ELF-1 (cell line): Measurements from ENCODE around the gene B9D1.

Source experiments
- DNase-seq: peaks from one replicate; pipeline ENCODE4 v3.0.0-alpha.2; 2016; ENCODE audit warnings: low read depth, low spot score

Gene B9D1

DNA sequence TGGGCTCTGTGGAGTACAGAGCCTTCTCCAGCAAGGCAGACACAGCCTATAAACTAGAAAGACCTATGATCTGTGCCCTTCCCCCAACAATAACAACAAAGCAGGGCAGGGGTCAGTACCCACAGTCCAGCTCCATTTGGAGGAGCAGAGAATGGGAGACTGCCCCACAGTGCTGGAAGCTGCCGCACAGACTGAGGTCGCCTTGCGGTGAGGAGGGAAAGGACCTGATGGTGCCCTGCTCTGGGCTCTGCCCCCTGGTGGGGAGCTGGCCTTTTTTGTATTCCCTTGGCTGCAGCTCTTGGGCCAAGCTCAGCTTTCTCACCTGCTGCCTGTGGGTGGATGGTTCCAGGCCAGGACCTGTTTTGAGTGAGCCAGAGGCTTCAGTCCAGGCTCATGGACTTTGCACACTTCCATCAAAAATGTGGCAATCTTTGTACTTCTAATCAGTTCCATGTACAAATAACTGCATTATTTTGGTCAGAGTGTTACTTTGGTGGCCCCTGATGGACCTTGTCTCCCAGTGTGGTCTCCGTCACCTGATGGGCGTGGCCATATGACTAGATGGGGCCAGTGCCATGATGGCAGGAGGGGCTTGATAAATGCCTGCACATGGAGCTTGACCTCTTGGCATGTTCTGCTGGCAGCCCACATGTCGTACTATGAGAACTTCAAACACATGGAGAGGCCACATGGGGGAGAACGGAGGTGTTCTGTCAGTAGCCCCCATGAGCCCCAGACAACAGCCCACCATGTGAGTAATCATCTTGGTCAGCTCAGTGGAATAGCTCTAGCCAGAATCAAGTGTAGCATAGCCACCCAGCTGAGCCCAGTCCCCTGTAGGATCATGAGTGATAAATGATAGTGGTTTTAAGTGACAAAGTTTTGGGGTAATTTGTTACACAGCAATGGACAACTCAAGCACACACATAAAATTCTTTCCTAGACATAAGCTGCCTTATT is 24.2 kb downstream of the B9D1 start:
- peak; percentile 86 for DNase-seq

DNA sequence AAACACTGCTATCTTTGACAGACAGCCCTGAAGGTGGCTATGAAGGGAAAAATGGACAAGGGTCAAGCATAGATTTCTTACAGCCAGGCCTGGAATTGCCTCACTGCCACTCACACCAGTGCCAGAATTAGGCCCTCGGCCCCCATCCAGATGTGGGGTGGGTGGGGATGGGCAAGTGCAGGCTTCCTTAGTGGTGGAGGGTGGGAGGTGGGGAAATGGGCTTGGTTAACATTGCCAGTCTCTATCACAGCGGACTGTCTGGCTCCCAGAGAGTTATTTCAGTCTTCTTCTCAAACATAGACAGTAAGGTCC is 24.9 kb downstream of the B9D1 start:
- DNase-seq = no peak

DNA sequence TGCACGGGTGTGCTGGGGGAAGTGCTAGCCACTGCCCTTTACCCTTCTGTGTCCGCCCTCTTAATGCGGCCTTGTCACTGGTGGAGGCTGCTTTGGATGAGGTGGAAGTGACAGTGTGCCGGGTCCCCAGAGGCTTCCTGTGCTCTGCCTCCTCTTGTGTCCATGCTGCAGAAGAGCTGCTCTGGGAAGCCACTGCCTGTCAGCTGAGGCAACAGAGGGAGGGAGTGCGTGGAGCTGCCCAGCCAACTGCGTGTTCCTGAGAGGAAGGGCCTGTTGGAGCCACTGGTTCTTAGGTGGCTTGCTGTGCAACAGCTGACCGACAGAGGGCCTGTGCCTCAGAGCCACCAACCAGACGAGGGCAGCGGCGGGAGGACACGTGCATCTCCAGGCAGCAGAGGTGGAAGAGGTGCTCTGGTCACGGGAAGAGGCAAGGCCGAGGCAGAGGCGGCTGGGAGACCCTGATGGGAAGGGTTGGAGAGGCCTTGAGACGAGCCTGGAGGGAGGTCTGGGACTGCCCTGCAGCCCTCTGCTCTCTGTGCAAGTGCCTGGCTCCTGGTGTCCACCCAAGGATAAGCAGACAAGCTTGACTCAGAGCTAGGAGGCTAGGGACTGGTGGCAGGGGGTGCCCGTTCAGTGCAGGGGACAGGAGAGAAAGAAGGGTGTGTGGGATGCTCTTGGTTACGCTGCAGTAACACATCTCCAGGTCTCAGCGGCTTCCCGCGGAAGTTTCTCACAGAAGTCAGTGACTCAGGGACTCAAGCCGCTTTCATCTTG is 25.4 kb downstream of the B9D1 start:
- DNase-seq = peak; percentile 76

DNA sequence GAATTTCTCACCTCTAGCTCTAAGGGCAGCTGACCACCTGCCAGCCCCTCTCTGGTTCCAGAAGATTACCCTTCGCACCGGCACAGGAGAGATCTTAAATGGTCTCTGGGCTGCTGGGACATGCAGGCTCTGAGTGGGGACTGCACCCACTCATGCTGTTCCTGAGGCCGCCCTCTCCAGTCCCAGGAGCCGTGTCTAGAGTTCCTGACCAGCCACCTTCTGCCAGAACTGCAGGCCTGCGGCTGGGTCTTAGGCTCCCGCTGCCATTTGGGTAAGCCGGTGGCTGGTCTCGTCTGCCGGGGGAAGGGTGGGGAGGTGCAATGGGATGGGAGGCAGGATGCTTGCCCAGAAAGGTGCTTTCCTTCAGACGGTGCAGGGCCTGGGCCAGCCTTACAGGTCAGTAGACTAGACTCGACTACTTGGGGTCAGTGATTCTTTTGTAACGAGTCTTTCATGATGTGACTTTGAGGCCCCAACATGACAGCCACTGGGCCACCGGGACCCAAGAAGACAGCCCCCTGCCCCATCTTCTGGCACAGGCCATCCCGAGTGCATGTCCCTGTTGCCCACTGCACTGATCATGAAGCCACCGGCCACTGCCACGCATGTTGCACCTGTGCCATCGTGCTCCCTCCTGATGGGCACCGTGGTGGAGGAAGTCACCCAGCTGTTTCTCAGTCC is 26.4 kb downstream of the B9D1 start:
- no peak for DNase-seq

DNA sequence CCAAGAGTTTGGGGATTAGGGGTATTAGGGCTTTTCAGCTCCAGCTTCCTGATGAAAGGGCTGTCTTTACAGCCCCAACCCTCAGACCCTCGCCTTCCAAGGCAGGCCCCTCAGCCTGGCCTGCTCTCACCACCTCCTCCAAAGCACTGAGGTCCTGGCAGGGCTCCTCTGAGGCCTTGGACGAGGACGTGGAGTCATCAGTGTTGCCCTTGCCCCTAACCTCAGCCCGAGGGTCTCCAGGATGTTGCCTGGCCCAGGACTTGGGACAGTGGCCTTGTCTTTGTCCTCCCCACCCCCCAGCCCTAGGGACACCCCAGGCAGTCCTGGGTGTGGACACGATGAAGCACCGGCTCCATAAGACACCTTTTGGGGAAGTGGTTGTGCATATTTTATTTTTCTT is 28.2 kb downstream of the B9D1 start:
- no peak for DNase-seq

DNA sequence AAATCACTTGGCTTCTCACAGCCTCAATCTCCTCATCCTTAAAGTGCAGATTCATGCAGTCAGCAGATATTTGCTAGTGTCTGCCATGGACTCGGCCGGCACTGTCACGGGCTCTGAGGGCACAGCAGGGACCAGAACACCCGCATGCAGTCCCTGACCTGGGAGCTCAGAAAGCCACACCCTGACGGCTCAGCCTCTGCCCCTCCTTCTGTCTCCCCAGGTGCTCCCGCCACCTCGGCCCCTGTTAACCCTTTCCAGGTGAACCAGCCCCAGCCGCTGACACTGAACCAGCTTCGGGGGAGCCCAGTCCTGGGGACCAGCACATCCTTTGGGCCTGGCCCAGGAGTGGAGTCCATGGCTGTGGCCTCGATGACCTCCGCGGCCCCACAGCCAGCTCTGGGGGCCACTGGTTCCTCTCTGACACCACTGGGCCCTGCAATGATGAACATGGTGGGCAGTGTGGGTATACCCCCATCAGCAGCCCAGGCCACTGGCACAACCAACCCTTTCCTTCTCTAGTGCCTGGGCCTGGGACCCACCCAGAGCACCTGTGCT is 28.7 kb downstream of the B9D1 start:
- DNase-seq = no peak

DNA sequence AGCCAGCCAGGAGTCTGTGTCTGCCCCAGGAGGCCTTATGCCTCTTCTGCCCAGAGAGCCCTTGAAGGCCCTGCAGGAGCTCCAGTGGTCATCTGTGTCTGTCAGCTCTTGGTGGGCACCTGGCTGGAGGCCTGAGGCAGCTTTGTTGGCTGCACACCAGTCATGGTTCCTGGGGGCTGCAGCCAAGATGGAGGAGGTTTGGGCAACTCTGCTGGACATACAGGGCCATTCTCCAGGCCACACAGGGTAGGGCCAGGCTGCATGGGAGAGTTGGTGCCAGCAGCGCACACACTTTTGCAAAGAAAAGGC is 29.4 kb downstream of the B9D1 start:
- DNase-seq = no peak

DNA sequence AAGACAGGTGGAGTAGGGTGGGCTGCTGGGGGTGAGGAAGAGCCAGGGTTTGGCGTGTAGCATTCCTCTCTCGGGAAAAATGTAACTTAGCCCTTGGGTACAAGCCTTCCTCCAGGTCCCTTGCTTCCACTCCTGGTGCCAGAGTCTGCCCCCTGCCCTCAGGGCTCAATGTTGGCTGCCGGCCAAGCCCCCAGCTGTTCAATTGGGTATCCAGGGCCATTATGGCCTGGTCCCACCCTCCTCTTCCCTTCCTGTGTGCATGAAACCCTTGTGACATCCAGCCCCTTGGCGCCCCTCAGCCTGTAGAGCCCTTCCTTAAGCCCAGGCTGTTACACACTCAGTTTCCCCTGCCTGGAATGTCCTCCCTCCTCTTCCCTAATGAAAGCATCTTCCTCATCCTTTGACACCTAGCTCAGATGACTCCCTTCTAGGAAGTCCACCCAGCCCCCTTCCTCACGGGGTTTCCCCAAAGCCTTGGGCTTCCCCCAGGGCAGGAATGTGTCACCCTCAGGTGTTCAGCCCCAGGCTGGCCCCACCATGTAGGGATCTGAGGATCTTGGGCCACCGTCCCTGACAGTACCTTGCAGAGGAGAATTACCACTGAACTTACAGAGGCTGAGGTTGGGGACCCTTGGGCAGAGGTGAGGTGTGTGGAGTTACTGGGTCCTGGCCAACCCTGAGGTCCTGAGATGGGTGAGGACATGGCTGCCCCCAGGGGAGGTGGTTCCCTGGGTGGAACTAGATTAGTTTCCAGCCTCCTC is 30.0 kb downstream of the B9D1 start:
- DNase-seq = no peak

DNA sequence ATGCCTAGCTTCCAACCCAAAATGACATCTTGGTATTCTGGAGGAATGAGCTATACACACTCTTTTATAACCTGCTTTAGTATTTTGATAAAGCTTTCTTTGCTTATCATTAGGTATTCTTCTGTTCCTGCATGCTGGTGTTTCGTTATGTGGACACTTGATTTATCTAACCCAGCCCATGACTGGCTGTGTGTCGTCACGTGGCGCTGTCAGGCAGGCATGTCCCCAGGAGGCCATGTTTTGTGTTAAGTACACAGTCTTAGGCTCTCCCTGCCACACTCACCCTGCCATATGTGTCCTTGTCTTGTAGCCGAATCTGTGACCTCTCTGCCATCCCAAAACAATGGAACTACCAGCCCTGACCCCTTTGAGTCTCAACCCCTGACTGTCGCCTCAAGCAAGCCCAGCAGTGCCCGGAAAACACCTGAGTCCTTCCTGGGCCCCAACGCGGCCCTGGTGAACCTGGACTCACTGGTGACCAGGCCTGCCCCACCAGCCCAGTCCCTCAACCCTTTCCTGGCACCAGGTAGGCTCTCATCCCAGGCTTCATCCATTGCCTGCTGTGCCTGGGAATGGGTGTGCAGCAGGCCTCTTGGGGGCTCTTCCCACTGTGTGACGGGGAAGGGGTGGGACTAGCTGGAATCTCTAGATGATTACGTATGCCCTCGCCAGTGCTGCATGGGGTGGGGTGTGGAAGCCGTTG is 30.8 kb downstream of the B9D1 start:
- no peak for DNase-seq

DNA sequence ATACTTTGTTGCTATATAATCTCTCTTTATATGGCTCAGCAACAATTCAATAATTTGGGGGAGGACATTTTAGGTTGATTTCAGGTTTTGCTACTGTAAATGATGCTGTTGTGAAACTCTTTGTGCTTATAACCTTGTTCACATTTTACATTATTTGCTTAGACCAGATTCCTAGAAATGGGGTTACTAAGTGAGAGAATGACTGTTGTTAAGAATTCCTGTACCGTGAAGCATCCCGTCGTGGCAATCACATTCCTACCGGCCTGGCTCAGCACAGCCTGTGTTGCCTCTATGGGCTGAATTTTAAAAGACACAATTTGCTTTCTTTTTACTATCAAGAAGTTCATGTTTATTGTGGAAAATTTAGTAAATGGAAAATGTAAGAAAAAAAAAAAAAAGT is 31.4 kb downstream of the B9D1 start:
- DNase-seq = no peak

DNA sequence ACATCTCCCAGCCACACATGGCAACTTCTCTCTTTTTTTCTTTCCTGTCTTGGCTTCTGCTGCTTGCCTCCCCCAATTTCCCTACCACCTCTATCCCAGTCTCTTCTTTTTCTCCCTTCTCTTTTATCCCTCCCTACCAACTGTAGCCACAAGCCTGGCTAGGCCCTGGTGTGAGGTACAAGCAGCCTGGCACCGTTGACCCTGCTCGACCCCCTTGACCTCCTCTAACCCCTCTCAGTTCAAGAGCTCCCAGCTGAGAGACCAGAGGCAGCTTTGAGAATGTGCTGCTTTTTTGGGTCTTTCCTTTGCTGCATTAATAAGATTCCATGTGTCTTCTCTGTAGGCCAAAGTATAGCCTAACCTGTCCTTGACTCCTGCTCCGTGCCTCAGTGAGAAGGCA is 32.3 kb downstream of the B9D1 start:
- no peak for DNase-seq

DNA sequence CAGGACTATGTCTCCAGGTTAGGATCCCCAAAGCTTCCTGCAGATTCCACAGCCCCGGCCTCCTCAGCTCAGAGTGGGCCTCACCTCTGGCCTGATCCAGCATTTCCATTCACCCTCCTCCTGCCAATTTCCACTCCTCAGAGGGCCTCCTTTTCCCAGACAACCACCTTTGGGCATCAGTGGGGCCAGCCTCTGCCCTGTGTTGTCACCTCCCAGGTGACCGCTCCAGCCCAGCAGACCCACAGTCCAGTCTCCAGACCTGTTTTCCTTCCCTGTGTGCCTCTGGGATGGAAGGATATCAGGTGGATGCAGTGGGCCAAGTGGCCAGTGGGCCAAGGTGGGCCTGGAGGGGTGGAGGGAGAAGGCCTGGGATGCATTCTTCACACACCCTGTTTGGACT is 32.7 kb downstream of the B9D1 start:
- DNase-seq = no peak

DNA sequence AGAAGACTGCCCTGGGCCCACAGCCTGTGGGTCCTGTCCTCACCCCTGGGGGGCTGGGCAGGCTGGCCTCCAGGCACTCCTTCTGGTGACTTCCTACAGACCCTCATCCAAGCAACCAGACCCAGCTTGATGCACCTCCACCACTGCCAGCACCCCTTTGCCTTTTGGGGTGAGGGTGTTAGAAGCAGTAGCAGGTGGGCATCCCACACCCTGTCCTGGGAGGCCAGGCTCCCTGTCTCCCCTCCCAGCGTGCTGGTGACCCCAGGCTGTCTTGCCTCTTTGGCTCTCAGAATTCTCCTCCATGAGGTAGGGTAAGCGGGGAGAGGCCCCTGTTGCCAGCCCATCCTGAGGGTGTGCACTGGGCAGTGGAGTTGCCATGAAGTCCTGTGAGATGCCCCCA is 33.4 kb downstream of the B9D1 start:
- DNase-seq = no peak

DNA sequence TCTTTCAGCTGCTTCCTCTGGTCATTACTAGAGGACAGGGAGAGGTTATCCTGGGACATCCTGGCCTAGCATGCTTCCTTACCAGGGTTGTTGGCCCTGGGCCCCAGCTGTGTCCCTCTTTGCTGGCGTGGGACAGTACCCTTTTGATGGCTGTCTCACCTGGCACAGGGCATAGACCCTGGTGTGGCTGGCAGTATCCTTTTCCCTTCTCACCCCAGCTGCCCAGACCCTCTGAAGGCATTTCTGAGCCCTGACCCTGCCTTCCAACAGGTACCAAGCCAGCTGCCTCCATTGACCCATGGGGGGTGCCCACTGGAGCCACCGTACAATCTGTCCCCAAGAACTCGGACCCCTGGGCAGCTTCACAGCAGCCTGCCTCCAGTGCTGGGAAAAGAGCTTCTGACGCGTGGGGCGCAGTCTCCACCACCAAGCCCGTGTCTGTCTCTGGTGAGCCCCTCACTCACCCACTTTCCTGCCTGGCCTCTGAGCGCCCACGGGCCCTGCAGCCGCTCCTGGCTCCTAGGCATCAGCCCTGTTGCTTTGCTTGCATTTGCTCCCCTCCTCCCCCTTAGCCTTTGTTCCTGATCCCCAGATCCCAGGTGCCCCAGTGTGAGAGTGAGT is 34.0 kb downstream of the B9D1 start:
- no peak for DNase-seq

DNA sequence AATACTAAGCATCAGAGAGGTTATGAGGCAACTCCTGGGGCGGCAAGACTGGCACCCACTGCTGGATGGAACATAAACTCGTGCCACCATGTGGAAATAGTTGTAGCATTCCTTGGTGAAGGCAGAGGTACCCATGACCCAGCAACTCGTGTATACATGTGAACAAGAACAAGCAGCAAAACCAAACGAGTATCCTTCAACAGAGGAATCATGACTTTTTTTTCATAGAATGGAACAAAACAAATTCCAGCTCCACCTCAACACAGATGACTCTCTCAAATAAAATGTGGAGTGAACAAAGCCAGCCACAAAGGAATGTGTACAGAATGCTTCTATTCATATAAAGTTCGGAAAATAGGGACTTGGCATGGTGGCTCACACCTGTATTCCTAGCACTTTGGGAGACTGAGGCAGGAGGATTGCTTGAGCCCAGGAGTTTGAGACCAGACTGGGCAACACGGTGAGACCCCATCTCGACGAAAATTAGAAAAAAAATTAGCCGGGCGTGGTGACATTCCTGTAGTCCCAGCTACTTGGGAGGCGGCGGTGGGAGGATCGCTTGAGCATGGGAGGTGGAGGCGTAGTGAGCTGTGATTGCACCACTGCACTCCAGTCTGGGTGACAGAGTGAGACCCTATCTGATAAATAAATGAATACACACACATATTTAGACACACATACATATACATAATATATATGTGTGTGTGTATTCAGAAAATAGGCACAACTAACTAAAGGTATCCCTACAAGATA is 35.3 kb downstream of the B9D1 start:
- no peak for DNase-seq

DNA sequence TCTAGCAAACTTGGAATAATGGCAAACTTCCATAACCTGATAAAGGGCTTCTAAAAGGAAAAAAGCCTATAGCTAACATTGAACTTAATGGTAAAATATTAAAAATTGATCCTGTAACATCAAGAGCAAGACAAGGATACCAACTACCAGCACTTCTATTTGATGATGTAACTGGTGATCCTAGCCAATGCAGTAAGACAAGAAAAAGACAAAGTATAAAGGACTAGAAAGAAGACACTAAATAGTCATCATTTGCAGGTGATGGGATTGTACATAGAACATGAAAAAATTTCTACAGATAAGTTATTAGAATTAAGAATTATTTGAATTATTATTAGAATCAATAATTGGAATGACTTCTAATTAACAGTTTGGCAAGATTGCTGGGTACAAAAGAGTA is 37.0 kb downstream of the B9D1 start:
- no peak for DNase-seq

DNA sequence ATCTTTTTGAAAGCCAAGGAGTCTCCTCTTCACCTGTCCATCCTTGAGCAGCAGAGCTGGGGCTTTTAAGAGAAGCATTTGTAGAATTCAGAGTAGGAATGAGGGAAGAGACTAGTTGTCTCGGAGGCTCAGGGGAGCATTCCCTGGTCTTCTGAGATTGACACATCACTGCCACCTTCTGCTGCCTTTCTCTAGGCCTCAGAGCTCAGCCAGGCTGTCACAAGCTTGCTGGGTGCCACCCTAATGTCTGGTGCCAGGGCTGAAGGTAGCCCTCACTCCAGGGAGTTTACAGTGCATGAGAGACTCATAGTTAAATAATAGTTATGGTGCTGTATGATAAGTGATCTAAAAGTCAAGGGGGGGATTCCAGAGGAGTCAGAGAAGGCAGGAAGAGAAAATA is 39.7 kb downstream of the B9D1 start:
- no peak for DNase-seq

DNA sequence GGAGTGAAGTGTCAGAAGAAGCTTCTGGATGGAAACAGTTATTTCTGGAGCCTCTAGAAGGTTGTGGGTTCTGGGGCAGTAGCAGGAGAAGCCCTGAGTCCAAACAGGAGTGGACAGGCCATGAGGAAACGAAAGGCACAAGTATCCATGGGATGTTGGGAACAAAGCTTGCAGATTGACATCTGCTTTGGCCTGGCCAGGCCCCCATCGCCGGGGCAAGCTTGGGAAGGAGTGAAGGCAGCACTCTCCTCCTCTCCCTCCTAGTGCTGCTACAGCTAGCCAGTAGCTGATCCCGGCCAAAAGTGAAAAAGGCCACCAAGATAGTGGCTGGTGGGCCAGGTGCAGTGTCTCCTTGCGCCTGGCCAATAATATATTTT is 40.4 kb downstream of the B9D1 start:
- DNase-seq = no peak

DNA sequence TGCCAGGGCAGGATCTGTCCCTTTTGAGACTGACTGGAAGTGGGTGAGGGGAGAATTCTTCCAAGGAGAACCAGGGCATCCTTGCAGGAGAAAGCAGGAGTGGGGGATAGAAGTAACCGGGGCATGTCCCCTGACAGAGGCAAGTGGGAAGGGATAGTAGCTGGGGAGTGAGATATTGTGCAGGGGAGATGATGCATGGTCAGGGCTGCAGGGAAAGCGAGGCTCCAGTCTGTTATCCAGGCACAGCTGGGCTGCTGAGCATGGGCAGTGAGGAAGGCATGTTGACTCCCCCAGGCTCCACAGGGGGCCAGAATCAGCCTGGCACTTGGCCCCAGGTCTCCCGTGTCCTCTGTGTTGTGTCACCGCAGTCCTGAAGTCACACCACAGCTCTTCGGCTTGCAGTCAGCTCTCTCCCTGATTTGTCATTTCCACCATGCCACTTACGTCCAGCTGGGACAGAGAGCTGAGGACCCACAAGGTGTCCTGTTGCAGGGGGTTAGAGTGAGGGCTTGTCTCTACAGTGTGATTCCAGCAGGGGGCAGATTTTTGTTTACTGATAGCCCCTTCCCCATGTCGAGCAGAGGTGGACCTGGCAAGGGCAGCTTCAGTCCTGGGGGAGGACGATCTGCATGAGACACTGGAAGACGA is 40.9 kb downstream of the B9D1 start:
- peak; percentile 66 for DNase-seq
